Measurements from ENCODE around the gene ZC3HAV1L.

DNA sequence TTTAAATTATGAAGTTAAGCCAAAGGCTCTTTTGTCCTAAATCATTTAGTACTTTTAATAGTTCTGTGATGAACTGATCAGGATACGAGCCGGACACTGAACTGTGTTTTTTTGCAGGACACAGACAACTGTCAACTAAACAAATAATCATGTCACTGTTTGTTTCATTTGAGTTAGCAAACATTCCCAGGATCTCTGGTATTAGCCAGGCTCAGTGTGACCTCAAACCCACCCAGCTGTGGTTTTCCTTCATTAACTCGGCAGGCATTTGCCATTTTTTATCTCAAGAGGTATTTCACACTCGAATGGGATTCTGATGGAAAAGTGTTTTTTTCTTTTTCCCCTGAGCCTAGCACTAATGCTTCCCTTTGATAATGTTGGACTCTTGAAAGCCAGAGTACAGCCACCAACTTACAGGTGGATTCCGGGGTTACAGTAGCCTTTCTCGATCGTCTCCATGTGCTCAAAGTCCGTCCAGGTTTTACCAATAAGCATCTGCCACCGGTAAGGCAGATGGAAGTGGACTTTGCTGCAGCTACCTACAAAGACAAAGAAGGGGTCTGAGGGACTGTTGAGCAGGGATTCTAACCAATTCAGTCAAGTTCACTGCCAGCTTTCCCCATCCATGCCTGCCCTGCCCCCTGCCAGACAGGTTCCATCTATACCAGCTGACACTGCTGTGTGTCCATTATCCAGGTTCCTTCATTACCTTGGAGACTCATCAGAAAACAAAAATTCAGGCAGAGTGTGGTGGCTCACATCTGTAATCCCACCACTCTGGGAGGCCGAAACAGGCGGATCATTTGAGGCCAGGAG, 40.2 kb upstream of the ZC3HAV1L start:
- TF ChIP-seq EP300 (IDR thresholded peaks at IDR 0.05) (no peak), POLR2A (IDR thresholded peaks at IDR 0.05) (no peak), POLR2AphosphoS5 (IDR thresholded peaks at IDR 0.05) (no peak)
- TF ChIP-seq, protein P1, sequence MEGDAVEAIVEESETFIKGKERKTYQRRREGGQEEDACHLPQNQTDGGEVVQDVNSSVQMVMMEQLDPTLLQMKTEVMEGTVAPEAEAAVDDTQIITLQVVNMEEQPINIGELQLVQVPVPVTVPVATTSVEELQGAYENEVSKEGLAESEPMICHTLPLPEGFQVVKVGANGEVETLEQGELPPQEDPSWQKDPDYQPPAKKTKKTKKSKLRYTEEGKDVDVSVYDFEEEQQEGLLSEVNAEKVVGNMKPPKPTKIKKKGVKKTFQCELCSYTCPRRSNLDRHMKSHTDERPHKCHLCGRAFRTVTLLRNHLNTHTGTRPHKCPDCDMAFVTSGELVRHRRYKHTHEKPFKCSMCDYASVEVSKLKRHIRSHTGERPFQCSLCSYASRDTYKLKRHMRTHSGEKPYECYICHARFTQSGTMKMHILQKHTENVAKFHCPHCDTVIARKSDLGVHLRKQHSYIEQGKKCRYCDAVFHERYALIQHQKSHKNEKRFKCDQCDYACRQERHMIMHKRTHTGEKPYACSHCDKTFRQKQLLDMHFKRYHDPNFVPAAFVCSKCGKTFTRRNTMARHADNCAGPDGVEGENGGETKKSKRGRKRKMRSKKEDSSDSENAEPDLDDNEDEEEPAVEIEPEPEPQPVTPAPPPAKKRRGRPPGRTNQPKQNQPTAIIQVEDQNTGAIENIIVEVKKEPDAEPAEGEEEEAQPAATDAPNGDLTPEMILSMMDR (IDR thresholded peaks at IDR 0.05) = no peak
